ENCODE measurements around the gene APOM. TPM values are rescaled to one million over a fixed set of nuclear protein-coding genes. Genes with fewer than 3 reads are reported as not detected.

The APOM gene
- total RNA-seq, 4 donors from 2014 or later = 0.62 to 7.4 (median 3.2) TPM

DNA sequence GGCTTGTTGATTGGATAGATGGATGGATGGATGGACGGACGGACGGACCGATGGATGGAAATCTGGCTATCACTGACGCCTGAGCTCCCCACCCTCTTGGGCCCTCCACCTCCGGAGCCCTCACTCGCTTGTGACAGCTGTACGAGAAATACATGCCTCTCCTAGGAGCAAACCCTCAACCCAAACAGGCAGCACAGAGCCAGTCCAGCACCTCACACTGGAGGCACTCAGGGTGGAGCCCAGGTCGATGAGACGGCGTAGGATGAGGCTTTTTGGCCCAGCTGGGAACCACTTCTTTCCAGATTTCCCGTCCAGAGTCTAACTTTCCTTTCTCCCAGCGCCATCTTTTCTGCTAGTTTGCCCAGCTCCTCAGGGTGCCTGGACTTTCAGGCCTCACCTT, 27.9 kb downstream of the APOM start:
- H3K4me3 ChIP-seq = peak overlapping the region in 1 of 2 donors; percentile 39
- ATAC-seq = no peak
- peaks cover 0 to 35% (median 5%) of the 10 kb centered on the region in 3 donors for H3K4me1 ChIP-seq
- 59 to 77% methylated on average over 5 to 11 of the region's 13 CpGs for WGBS, 2 donors (ENCODE audit: low coverage in 1 of 2)
- peak overlapping the region in 1 of 4 donors; percentile 47 for H3K27ac ChIP-seq
- no peak for TF ChIP-seq EP300 (IDR thresholded peaks at IDR 0.05)
- TF ChIP-seq, protein P1, sequence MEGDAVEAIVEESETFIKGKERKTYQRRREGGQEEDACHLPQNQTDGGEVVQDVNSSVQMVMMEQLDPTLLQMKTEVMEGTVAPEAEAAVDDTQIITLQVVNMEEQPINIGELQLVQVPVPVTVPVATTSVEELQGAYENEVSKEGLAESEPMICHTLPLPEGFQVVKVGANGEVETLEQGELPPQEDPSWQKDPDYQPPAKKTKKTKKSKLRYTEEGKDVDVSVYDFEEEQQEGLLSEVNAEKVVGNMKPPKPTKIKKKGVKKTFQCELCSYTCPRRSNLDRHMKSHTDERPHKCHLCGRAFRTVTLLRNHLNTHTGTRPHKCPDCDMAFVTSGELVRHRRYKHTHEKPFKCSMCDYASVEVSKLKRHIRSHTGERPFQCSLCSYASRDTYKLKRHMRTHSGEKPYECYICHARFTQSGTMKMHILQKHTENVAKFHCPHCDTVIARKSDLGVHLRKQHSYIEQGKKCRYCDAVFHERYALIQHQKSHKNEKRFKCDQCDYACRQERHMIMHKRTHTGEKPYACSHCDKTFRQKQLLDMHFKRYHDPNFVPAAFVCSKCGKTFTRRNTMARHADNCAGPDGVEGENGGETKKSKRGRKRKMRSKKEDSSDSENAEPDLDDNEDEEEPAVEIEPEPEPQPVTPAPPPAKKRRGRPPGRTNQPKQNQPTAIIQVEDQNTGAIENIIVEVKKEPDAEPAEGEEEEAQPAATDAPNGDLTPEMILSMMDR (IDR thresholded peaks at IDR 0.05) = no peak
- H3K9me3 ChIP-seq = no peaks in the 10 kb centered on the region
- peaks cover 0 to 33% of the 10 kb centered on the region in 2 donors for H3K36me3 ChIP-seq
- no peaks in the 10 kb centered on the region for H3K27me3 ChIP-seq

DNA sequence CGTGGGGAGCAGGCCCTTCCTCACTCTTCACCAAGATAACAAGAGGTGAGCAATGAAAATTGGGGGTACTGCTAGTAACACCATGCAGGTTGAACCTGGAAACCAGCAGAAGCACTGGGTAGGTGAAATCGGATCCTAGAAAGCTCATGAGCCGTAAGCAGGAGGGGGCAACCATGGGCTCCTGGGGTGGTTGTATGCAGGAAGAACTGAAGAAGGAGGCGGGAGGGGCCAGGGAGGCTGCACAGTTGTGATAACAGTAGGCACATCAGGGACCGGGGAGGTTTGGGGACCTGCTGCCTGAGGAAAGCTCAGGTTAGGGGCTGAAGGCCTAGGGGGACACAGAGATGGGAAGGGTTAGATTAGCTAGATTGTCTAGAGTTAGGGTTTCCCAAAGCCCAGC, 30.8 kb downstream of the APOM start:
- Histone ChIP-seq H3K9me3 (no peaks in the 10 kb centered on the region), H3K36me3 (peaks cover 0 to 62% of the 10 kb centered on the region in 2 donors), H3K27me3 (no peaks in the 10 kb centered on the region), H3K4me1 (peaks cover 0 to 19% (median 0%) of the 10 kb centered on the region in 3 donors), H3K27ac (no peak overlapping the region), H3K4me3 (no peak overlapping the region)
- 69 to 84% methylated on average over 4 to 5 of the region's 5 CpGs for WGBS, 2 donors (ENCODE audit: low coverage in 1 of 2)
- ATAC-seq = no peak
- TF ChIP-seq EP300 (IDR thresholded peaks at IDR 0.05) (no peak), POLR2A (IDR thresholded peaks at IDR 0.05) (no peak), POLR2AphosphoS5 (IDR thresholded peaks at IDR 0.05) (no peak)
- TF ChIP-seq, protein P1 (IDR thresholded peaks at IDR 0.05) = no peak

DNA sequence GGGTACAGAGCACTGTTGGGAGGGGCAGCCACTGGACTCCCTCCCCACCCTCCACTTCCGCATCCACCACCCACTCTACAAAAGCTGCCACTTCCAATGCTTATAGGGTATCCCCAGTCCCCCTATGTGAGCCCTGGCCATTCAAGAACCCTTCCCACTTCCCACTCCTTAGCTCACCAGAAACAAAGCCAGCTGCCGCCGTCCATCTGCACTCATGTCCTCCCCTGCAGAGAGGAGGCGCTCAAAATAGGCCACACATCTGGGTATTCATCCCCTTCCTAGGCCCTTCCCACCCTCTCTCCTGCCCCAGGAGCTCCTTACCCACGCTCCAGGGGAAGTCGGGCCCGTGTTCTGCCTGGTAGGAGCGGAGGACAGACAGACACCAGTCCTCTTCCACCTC, 31.6 kb downstream of the APOM start:
- no peak for ATAC-seq
- 83 to 87% methylated on average over 4 to 8 of the region's 8 CpGs for WGBS, 2 donors (ENCODE audit: low coverage in 1 of 2)
- Histone ChIP-seq H3K4me1 (peaks cover 0 to 13% (median 0%) of the 10 kb centered on the region in 3 donors), H3K27ac (no peak overlapping the region), H3K4me3 (no peak overlapping the region), H3K27me3 (no peaks in the 10 kb centered on the region), H3K36me3 (peaks cover 0 to 70% of the 10 kb centered on the region in 2 donors), H3K9me3 (no peaks in the 10 kb centered on the region)
- TF ChIP-seq, protein P1 (IDR thresholded peaks at IDR 0.05) = no peak
- TF ChIP-seq POLR2A (IDR thresholded peaks at IDR 0.05) (no peak), POLR2AphosphoS5 (IDR thresholded peaks at IDR 0.05) (no peak), EP300 (IDR thresholded peaks at IDR 0.05) (no peak)

DNA sequence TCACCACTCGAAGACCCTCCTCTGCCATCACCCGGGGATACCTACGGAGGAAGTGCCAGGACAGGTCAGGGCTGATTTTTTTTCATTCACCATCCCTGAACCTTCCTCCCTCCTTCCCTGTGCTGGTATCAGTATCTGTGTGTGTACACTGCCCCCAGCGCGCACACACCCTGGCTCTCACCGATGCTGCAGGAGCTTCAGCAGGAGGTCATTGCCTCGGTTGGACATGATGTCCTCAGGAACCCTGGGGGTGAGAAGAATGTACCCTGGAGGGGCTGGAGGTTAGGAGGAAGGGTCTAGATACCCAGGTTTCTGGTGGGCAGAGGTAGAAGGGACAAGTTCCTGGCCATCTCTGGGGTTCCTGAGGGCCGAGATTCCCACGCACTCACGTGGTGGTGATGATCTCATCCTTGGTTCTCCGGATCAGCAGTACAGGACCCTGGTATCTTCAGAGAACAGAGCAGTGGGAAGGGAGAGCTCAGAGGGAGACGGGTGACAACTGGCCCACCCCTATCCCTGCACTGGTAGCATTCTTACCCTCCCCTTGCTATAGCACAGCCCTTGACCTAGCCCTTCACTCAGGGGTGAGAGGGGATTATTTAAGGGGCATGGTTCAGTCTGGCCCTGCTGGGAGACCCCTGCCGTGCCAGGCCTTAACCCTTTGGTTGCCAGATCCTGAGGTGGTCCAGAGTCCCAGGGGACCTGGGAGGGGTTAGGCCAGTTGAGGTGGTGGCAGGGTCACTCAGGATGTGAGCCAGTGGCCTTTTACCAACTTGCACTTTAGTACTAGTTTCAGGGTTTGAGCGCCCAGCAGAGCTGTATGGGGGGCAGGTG, 32.4 kb downstream of the APOM start:
- WGBS, 2 donors (ENCODE audit: low coverage in 1 of 2) = 0 to 86% methylated on average over 1 to 8 of the region's 14 CpGs
- H3K9me3 ChIP-seq = no peaks in the 10 kb centered on the region
- no peak for ATAC-seq
- H3K27ac ChIP-seq = no peak overlapping the region
- no peak overlapping the region for H3K4me3 ChIP-seq
- peaks cover 0 to 78% of the 10 kb centered on the region in 2 donors for H3K36me3 ChIP-seq
- peaks cover 0 to 9% (median 0%) of the 10 kb centered on the region in 3 donors for H3K4me1 ChIP-seq
- no peaks in the 10 kb centered on the region for H3K27me3 ChIP-seq
- TF ChIP-seq POLR2A (IDR thresholded peaks at IDR 0.05) = no peak
- TF ChIP-seq, protein P1 (IDR thresholded peaks at IDR 0.05) = no peak
- no peak for TF ChIP-seq EP300 (IDR thresholded peaks at IDR 0.05)
- no peak for TF ChIP-seq POLR2AphosphoS5 (IDR thresholded peaks at IDR 0.05)

All from gastroesophageal sphincter (tissue), 4 donors.